HG03432 (cell line): Measurements from ENCODE around the gene FITM1.

Source experiments
- ATAC-seq: cut with Tn5 transposase; IDR thresholded peaks from one replicate; pipeline ENCODE4 v1.9.1; 2021; ENCODE audit warnings: mild to moderate bottlenecking, moderate library complexity; ENCODE audit not compliant: unreplicated experiment

The FITM1 gene

GRCh38 chr14:24138396-24139271 is 8.2 kb downstream of the FITM1 start:
- no peak for ATAC-seq

GRCh38 chr14:24139272-24139934 is 8.9 kb downstream of the FITM1 start:
- no peak for ATAC-seq

- peak; percentile 88 for ATAC-seq
Observed at GRCh38 chr14:24141097-24141880, 10.8 kb downstream of the FITM1 start, which contains the start of gene EMC9. TSS of gene EMC9 (minus strand) at chr14:24141591. CDS start at chr14:24141304, 287 bp downstream.

GRCh38 chr14:24143511-24143910 is 13.1 kb downstream of the FITM1 start:
- ATAC-seq: no peak

GRCh38 chr14:24144451-24144850 is 14.0 kb downstream of the FITM1 start:
- no peak for ATAC-seq

GRCh38 chr14:24145219-24145618 is 14.8 kb downstream of the FITM1 start:
- no peak for ATAC-seq

GRCh38 chr14:24145690-24146452 is 15.4 kb downstream of the FITM1 start:
- ATAC-seq: no peak

- ATAC-seq: peak; percentile 70
Observed at GRCh38 chr14:24146453-24146977, 16.1 kb downstream of the FITM1 start, which contains the start of gene PSME2. TSS of gene PSME2 (minus strand) at chr14:24146610. CDS start at chr14:24146581, 29 bp downstream.

GRCh38 chr14:24146978-24147760 is 16.7 kb downstream of the FITM1 start, which contains the start of gene RNF31:
TSS of gene RNF31 (plus strand) at chr14:24147498. CDS start at chr14:24147699, 201 bp downstream.
- ATAC-seq: peak; percentile 81

- ATAC-seq: no peak
Observed at GRCh38 chr14:24147761-24148428, 17.4 kb downstream of the FITM1 start.

- no peak for ATAC-seq
Observed at GRCh38 chr14:24149302-24149969, 19.0 kb downstream of the FITM1 start.

GRCh38 chr14:24150061-24150460 is 19.6 kb downstream of the FITM1 start:
- no peak for ATAC-seq

- no peak for ATAC-seq
Observed at GRCh38 chr14:24150567-24150966, 20.1 kb downstream of the FITM1 start.

GRCh38 chr14:24150993-24151392 is 20.5 kb downstream of the FITM1 start:
- ATAC-seq: no peak

GRCh38 chr14:24151404-24152080 is 21.1 kb downstream of the FITM1 start:
- no peak for ATAC-seq

GRCh38 chr14:24155100-24155499 is 24.6 kb downstream of the FITM1 start:
- ATAC-seq: no peak

- no peak for ATAC-seq
Observed at GRCh38 chr14:24156840-24157239, 26.4 kb downstream of the FITM1 start.

- ATAC-seq: no peak
Observed at GRCh38 chr14:24157331-24157730, 26.9 kb downstream of the FITM1 start.
